ENCODE measurements around the gene LILRA6. TPM values are rescaled to one million over a fixed set of nuclear protein-coding genes. Genes with fewer than 3 reads are reported as not detected.
A peak's percentile ranks its signal among the peaks of the same experiment; 100 is the strongest.

The LILRA6 gene
- total RNA-seq, 1 experiment from 2014 or later = 0.08 TPM

DNA sequence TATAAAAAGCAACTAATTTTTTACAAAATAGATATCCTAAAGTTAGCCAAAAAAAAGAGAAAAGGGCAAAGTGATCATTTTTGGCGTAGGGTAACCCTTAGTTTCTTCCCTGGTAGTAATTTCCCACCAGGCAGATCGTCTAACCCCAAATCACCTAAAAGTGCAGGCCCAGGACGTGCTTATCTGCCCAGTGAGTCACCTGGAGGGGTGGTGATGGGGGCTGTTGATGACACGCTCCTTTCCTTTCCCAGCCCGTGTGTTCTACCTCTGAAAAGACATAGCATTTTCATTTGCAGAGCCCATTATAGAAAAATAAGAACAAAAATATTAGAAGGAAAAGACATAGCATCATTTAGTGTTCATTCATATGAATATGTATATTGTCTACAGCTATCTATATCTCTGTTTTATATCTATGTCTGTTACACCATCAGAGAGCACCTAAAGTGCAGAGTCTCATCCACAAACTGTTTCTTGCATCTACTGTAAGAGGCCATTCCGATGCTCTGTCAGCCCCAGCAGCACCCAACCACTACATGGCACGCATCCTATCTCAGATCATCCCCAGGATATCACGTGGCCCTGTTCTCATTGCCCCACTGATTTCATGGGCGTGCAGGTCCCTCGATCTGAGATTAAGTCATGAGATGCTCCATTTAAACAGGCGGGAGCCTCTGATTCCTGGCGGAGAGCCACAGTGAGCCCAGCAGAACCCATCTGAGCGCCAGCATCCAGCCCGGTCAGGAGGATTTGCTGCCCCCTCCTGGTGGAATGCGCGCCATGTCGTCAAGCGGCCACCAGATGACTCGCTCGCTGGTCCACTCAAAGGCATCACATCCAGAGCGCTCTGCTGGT lies 11.3 kb downstream of the LILRA6 start:
- Histone ChIP-seq H3K27me3 (ENCODE audit: control insufficient read depth, insufficient read depth, low read length) (no peaks in the 10 kb centered on the region), H3K9me3 (ENCODE audit: control insufficient read depth, insufficient read depth, low read depth, low read length) (no peaks in the 10 kb centered on the region), H3K4me3 (ENCODE audit: low read depth in 2 of 2, low read length in 2 of 2) (no peak overlapping the region), H3K27ac (ENCODE audit: low read length) (no peak overlapping the region), H3K4me1 (ENCODE audit: control insufficient read depth, insufficient read depth, low read length) (peaks cover 4% of the 10 kb centered on the region; the same call in 1 of the 2 replicates), H3K36me3 (ENCODE audit: control insufficient read depth, insufficient read depth, low read length) (no peaks in the 10 kb centered on the region)
- no TSS peak for BruUV-seq (replicated peaks)
- ChIA-PET CTCF (interaction anchor here (0.7 to 1.0 kb wide), 2 partner anchors 16 to 40 kb away, joined by 3 read pairs; partner anchors contain the start of gene TSEN34), POLR2A (interaction anchor here (0.6 kb wide), 1 partner anchor 15 kb away, joined by 8 read pairs; no protein-coding TSS in a partner anchor)
- intact Hi-C loops (cut with micrococcal nuclease; ENCODE audit: unreplicated experiment) = no loop called here
- DNase-seq (ENCODE audit: low read depth, low spot score) = no peak
- TF ChIP-seq, protein P1, sequence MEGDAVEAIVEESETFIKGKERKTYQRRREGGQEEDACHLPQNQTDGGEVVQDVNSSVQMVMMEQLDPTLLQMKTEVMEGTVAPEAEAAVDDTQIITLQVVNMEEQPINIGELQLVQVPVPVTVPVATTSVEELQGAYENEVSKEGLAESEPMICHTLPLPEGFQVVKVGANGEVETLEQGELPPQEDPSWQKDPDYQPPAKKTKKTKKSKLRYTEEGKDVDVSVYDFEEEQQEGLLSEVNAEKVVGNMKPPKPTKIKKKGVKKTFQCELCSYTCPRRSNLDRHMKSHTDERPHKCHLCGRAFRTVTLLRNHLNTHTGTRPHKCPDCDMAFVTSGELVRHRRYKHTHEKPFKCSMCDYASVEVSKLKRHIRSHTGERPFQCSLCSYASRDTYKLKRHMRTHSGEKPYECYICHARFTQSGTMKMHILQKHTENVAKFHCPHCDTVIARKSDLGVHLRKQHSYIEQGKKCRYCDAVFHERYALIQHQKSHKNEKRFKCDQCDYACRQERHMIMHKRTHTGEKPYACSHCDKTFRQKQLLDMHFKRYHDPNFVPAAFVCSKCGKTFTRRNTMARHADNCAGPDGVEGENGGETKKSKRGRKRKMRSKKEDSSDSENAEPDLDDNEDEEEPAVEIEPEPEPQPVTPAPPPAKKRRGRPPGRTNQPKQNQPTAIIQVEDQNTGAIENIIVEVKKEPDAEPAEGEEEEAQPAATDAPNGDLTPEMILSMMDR (IDR thresholded peaks at IDR 0.05) = peak; percentile 99
- TF ChIP-seq TCF7L2 (IDR thresholded peaks at IDR 0.05; ENCODE audit: low read depth, low read length) (no peak), POLR2AphosphoS5 (IDR thresholded peaks at IDR 0.05; ENCODE audit: low read depth, low read length) (no peak), SIN3A (IDR thresholded peaks at IDR 0.05; ENCODE audit: borderline replicate concordance, insufficient read depth, low read depth, low read length) (no peak)
- TF ChIP-seq, protein P2, sequence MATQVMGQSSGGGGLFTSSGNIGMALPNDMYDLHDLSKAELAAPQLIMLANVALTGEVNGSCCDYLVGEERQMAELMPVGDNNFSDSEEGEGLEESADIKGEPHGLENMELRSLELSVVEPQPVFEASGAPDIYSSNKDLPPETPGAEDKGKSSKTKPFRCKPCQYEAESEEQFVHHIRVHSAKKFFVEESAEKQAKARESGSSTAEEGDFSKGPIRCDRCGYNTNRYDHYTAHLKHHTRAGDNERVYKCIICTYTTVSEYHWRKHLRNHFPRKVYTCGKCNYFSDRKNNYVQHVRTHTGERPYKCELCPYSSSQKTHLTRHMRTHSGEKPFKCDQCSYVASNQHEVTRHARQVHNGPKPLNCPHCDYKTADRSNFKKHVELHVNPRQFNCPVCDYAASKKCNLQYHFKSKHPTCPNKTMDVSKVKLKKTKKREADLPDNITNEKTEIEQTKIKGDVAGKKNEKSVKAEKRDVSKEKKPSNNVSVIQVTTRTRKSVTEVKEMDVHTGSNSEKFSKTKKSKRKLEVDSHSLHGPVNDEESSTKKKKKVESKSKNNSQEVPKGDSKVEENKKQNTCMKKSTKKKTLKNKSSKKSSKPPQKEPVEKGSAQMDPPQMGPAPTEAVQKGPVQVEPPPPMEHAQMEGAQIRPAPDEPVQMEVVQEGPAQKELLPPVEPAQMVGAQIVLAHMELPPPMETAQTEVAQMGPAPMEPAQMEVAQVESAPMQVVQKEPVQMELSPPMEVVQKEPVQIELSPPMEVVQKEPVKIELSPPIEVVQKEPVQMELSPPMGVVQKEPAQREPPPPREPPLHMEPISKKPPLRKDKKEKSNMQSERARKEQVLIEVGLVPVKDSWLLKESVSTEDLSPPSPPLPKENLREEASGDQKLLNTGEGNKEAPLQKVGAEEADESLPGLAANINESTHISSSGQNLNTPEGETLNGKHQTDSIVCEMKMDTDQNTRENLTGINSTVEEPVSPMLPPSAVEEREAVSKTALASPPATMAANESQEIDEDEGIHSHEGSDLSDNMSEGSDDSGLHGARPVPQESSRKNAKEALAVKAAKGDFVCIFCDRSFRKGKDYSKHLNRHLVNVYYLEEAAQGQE (IDR thresholded peaks at IDR 0.05; ENCODE audit: insufficient read depth in 1 of 2, low read depth in 2 of 2, low read length in 1 of 2) = no peak
- peak; percentile 99 for ATAC-seq
- in situ Hi-C loops (cut with HindIII; ENCODE audit: low pct_unique_long_range_greater_than_20kb, low sequenced_read_pairs) = no loop called here

DNA sequence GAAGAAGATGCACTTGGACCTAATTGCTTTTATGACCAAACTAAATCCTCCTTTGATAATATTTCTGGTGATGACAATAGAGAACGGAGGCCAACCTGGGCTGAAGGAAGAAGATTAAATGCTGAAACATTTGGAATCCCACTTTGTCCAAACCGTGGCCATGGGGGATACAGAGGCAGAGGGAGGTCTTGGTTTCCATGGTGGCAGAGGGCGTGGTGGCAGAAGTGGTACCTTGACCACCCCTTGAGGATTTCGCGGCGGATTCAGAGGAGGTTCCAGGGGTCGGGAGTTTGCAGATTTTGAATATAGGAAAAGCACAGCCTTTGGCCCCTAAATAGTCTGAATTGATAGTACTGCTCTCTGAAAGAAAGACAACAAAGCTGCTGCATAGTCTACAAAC lies 12.6 kb downstream of the LILRA6 start:
- Histone ChIP-seq H3K4me1 (ENCODE audit: control insufficient read depth, insufficient read depth, low read length) (peaks cover 4% of the 10 kb centered on the region; the same call in 1 of the 2 replicates), H3K9me3 (ENCODE audit: control insufficient read depth, insufficient read depth, low read depth, low read length) (no peaks in the 10 kb centered on the region), H3K27ac (ENCODE audit: low read length) (no peak overlapping the region), H3K36me3 (ENCODE audit: control insufficient read depth, insufficient read depth, low read length) (no peaks in the 10 kb centered on the region), H3K27me3 (ENCODE audit: control insufficient read depth, insufficient read depth, low read length) (no peaks in the 10 kb centered on the region), H3K4me3 (ENCODE audit: low read depth in 2 of 2, low read length in 2 of 2) (no peak overlapping the region)
- ATAC-seq = no peak
- no peak for DNase-seq (ENCODE audit: low read depth, low spot score)
- CTCF ChIA-PET = interaction anchor here (0.7 kb wide), 1 partner anchor 40 kb away, joined by 8 read pairs; no protein-coding TSS in a partner anchor
- TF ChIP-seq POLR2AphosphoS5 (IDR thresholded peaks at IDR 0.05; ENCODE audit: low read depth, low read length) = no peak
- TF ChIP-seq, protein P2 (IDR thresholded peaks at IDR 0.05; ENCODE audit: insufficient read depth in 1 of 2, low read depth in 2 of 2, low read length in 1 of 2) = no peak
- TF ChIP-seq, protein P1 (IDR thresholded peaks at IDR 0.05) = no peak
- TF ChIP-seq TCF7L2 (IDR thresholded peaks at IDR 0.05; ENCODE audit: low read depth, low read length) = no peak
- TF ChIP-seq SIN3A (IDR thresholded peaks at IDR 0.05; ENCODE audit: borderline replicate concordance, insufficient read depth, low read depth, low read length) = no peak
- no TSS peak for BruUV-seq (replicated peaks)
- POLR2A ChIA-PET = no interaction called here
- intact Hi-C loops (cut with micrococcal nuclease; ENCODE audit: unreplicated experiment) = no loop called here
- in situ Hi-C loops (cut with HindIII; ENCODE audit: low pct_unique_long_range_greater_than_20kb, low sequenced_read_pairs) = no loop called here
